SU-DHL-6 (cell line): ENCODE data around the gene ATP8A2.

ENCODE experiments used
- H2AFZ ChIP-seq: fragments of 200-600 bp; sonication (generic); 2 replicates; pipeline ENCODE4 v1.6.1; 2014; ENCODE audit warnings: low read depth, mild to moderate bottlenecking, moderate library complexity, mixed read lengths, antibody characterized with exemption, low read length; ENCODE audit not compliant: severe bottlenecking
- H3F3A ChIP-seq: fragments of 200-600 bp; shearing (Covaris generic); 2 replicates; pipeline ENCODE4 v1.6.0; 2016; ENCODE audit warnings: antibody characterized with exemption, mild to moderate bottlenecking; ENCODE audit not compliant: insufficient read depth
- H3K27ac ChIP-seq: fragments of 200-600 bp; sonication (generic); 2 replicates; pipeline ENCODE4 v1.5.1; 2016; ENCODE audit warnings: low read depth, mild to moderate bottlenecking, low read length, moderate library complexity, mixed read lengths
- H3K27me3 ChIP-seq: fragments of 200-600 bp; sonication (generic), shearing (Covaris generic); 2 replicates; pipeline ENCODE4 v1.6.0; 2014; ENCODE audit warnings: mild to moderate bottlenecking, low read length
- H3K36me3 ChIP-seq: fragments of 200-600 bp; sonication (generic); 2 replicates; pipeline ENCODE4 v1.6.1; 2014; ENCODE audit warnings: mild to moderate bottlenecking, low read length, mixed read lengths
- H3K4me2 ChIP-seq: fragments of 300-600, 200-600 bp; shearing (Covaris generic), sonication (generic); 2 replicates; pipeline ENCODE4 v1.6.0; 2014; ENCODE audit warnings: low read length, low read depth, mild to moderate bottlenecking; ENCODE audit not compliant: poor library complexity, severe bottlenecking
- H3K4me3 ChIP-seq: fragments of 200-600 bp; sonication (generic); 2 replicates; pipeline ENCODE4 v1.5.1; 2014; ENCODE audit warnings: antibody characterized with exemption, low read length, mild to moderate bottlenecking, mixed read lengths; ENCODE audit not compliant: insufficient read depth, poor library complexity, severe bottlenecking
- H3K79me2 ChIP-seq: fragments of 200-600 bp; sonication (generic); 2 replicates; pipeline ENCODE4 v1.6.1; 2014; ENCODE audit warnings: mild to moderate bottlenecking, low read length, moderate library complexity; ENCODE audit not compliant: insufficient read depth
- H3K9ac ChIP-seq: fragments of 200-600 bp; sonication (generic); 2 replicates; pipeline ENCODE4 v1.7.0; 2014; ENCODE audit warnings: mild to moderate bottlenecking, low read length
- H3K9me2 ChIP-seq: fragments of 200-600 bp; sonication (generic); replicated peaks from 2 replicates; pipeline ENCODE4 v1.6.1; 2014; ENCODE audit warnings: low read length; ENCODE audit not compliant: insufficient read depth
- H3K9me3 ChIP-seq: fragments of 200-600 bp; sonication (generic); 2 replicates; pipeline ENCODE4 v1.6.1; 2014; ENCODE audit warnings: low read length, mixed read lengths; ENCODE audit not compliant: insufficient read depth
- H4K20me1 ChIP-seq: fragments of 200-600 bp; sonication (generic); 2 replicates; pipeline ENCODE4 v1.6.1; 2014; ENCODE audit warnings: low read depth, mild to moderate bottlenecking, antibody characterized with exemption, low read length, moderate library complexity, mixed read lengths
- CTCF ChIP-seq: fragments of 200-600 bp; sonication (generic); IDR thresholded peaks from one replicate; pipeline ENCODE4 v1.5.1; 2017; ENCODE audit warnings: antibody characterized with exemption, mild to moderate bottlenecking, low read length, moderate library complexity; ENCODE audit not compliant: insufficient read depth, poor library complexity, severe bottlenecking
- EZH2phosphoT487 ChIP-seq: fragments of 200-600 bp; sonication (generic), shearing (Covaris generic); conservative IDR thresholded peaks from 2 replicates; pipeline ENCODE4 v1.6.1; 2018; ENCODE audit warnings: mild to moderate bottlenecking, antibody characterized with exemption, low read length, moderate library complexity, mixed read lengths

The ATP8A2 gene

GRCh38 chr13:26030331-26030730 lies 658.6 kb downstream of the ATP8A2 start:
- H2AFZ ChIP-seq: no peak overlapping the region
- no peak overlapping the region for H3K4me2 ChIP-seq
- no peak overlapping the region for H3K4me3 ChIP-seq

GRCh38 chr13:26034018-26034417 lies 662.2 kb downstream of the ATP8A2 start:
- TF ChIP-seq CTCF (no peak), EZH2phosphoT487 (no peak)
- H4K20me1 ChIP-seq: no peaks in the 10 kb centered on the region
- no peak overlapping the region for H3K9ac ChIP-seq
- H3K9me2 ChIP-seq: no peaks in the 10 kb centered on the region
- H3K27ac ChIP-seq: no peak overlapping the region
- H2AFZ ChIP-seq: no peak overlapping the region
- H3K79me2 ChIP-seq: no peaks in the 10 kb centered on the region
- H3K4me3 ChIP-seq: no peak overlapping the region
- no peaks in the 10 kb centered on the region for H3K27me3 ChIP-seq
- no peaks in the 10 kb centered on the region for H3K36me3 ChIP-seq
- H3F3A ChIP-seq: no peaks in the 10 kb centered on the region
- H3K9me3 ChIP-seq: no peaks in the 10 kb centered on the region
- H3K4me2 ChIP-seq: no peak overlapping the region

More at GRCh38 chr13:26030331-26030730, 658.6 kb downstream of the ATP8A2 start:
- H3K9ac ChIP-seq: no peak overlapping the region
- no peak overlapping the region for H3K27ac ChIP-seq
- H3K79me2 ChIP-seq: no peaks in the 10 kb centered on the region
- no peaks in the 10 kb centered on the region for H3K36me3 ChIP-seq
- H3K9me3 ChIP-seq: no peaks in the 10 kb centered on the region
- no peaks in the 10 kb centered on the region for H3F3A ChIP-seq
- H3K27me3 ChIP-seq: no peaks in the 10 kb centered on the region
- TF ChIP-seq EZH2phosphoT487 (no peak), CTCF (no peak)
- H4K20me1 ChIP-seq: no peaks in the 10 kb centered on the region
- H3K9me2 ChIP-seq: no peaks in the 10 kb centered on the region

- Histone ChIP-seq H3K27ac (no peak overlapping the region), H3F3A (no peaks in the 10 kb centered on the region), H2AFZ (no peak overlapping the region), H3K9ac (no peak overlapping the region), H3K27me3 (no peaks in the 10 kb centered on the region), H3K79me2 (no peaks in the 10 kb centered on the region), H3K9me2 (no peaks in the 10 kb centered on the region), H3K4me3 (no peak overlapping the region), H3K36me3 (no peaks in the 10 kb centered on the region), H3K9me3 (no peaks in the 10 kb centered on the region), H4K20me1 (no peaks in the 10 kb centered on the region), H3K4me2 (no peak overlapping the region)
- no peak for TF ChIP-seq EZH2phosphoT487
- TF ChIP-seq CTCF: no peak
Observed at GRCh38 chr13:26036383-26036782, 664.6 kb downstream of the ATP8A2 start.
